Hematopoietic multipotent progenitor cell treated with erythropoietin and hydrocortisone succinate and interleukin-3 and kit ligand, for 4 days (in vitro differentiated cells): ENCODE data around the gene ADSL.
"Not testable (repeated sequence)": the region's sequence is repeated elsewhere in the genome, so short reads cannot be mapped to it uniquely, and the experiment has no call there.

ENCODE experiments used
- DNase-seq: peaks from one replicate; pipeline ENCODE4 v3.0.0-alpha.2; 2015

ADSL gene

DNA sequence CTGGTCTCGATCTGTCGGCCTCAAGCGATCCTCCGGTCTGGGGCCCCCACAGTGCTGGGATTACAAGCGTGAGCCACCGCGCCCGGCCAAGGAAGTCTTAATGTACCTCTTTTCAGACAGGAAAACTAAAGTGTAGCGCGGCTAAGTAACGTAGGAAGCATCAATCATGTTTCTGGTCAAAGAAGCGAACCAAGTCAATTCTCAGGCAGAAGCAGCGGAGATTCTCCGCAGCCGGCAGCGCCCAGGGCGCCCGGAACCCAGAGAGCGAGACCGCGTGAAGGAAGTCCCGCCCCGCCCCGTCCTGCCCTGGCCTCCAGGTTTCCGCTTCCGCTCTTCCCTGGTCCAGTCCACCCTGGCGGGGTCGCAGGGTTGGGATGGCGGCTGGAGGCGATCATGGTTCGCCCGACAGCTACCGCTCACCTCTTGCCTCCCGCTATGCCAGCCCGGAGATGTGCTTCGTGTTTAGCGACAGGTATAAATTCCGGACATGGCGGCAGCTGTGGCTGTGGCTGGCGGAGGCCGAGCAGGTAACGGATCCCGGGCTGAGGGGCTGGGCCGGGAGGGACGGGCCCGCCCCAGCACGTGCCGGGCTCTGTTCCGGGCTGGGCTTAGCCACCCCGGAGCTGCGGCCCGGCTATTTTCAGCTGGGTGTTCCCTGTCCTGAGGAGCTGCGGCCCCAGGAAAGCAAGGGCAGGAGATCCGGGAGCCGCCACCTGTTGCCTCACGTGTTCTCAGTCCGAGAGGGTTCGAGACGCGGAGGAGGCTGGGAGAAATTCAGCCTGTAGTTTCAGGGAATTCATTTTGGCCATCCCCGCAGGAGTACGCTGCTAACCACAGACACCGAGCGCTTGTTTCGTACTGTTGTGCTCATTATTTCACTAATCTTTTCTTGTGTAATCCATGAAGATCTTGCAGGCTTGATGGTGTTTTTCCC lies at the start of gene ADSL:
Gene ADSL (plus strand): TSS at position 316 of the 934 bp plus-strand sequence. CDS start 59 bp downstream, at position 375.
- DNase-seq = peak; percentile 96

DNA sequence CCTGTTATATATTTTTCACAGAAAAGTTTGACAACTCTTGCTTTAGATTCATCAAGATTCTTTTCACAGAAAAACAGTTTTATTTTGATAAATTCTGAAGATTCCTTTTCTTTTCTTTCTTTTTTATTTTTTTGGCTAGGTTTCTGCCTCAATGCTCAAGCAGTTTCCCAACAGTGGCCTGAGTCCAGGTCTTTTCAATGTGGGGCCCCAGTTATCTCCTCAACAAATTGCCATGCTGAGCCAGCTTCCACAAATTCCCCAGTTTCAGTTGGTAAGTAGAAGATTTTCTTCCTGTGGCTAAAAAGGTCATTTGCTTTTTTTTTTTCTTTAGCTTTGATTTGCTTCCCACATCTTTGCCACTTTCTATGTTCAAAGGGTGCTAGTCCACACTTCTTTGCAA lies 46.0 kb upstream of the ADSL start:
- no peak for DNase-seq

DNA sequence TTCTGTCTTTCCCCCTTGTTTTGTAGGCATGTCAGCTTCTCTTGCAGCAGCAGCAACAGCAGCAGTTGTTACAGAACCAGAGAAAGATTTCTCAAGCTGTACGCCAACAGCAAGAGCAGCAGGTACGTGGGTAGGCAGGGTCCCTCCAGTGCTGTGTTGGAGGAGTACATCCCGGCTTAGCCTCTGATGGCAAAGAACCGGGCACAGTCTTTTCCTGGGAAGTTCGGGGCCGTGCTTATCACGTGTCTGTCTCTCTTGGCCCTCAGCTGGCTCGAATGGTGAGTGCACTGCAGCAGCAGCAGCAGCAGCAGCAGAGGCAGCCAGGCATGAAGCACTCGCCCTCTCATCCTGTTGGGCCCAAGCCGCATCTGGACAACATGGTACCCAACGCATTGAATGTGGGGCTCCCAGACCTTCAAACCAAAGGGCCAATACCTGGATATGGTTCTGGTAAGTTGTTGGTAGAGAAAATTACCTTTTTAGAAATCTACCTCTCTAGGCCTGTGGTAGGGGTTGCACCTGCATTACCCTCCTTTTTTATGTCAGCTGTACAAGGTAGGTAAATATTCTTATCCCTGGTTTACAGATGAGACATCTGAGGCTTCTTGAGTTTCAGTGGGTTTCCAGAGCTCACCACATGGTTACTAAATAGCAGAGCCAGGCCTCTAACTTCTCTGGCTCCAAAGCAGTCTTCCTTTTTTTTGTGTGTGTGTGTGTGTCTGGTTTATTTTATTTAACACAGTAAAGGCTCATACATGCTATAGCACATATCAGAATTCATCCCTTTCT lies 45.2 kb upstream of the ADSL start:
- no peak for DNase-seq

DNA sequence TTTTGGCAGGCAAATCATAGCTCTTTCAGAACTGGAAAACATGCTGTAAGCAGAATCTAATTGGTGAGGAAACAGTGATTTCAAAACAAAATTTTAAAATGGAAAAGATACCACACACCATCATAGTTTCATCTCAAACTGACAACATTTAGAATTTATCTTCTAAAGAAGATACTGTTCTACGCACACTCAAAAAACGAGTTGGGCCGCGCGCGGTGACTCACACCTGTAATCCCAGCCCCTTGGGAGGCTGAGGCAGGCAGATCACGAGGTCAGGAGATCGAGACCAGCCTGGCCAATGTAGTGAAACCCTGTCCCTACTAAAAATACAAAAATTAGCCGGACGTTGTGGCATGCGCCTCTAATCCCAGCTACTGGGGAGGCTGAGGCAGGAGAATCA lies 44.2 kb upstream of the ADSL start:
- DNase-seq = no peak

DNA sequence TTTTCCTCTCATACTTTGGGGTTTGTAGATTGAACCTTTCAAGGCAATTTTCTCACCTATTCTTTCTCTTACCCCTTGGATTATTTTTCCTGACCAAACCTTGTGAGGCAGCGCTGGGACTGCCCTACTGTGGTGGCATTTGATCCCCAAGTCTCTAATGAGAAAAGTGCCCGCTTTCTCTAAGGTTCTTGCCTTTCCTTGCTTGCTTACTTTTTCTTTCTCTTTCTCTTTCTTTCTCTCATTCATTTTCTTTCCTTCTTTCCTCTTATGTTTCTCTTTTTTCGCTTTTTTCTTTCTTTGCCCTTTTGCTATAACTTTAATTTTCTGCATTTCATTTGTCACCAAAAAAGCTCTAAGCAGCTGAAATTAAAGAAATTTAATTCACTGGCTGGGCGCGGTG lies 40.7 kb upstream of the ADSL start:
- DNase-seq = no peak

DNA sequence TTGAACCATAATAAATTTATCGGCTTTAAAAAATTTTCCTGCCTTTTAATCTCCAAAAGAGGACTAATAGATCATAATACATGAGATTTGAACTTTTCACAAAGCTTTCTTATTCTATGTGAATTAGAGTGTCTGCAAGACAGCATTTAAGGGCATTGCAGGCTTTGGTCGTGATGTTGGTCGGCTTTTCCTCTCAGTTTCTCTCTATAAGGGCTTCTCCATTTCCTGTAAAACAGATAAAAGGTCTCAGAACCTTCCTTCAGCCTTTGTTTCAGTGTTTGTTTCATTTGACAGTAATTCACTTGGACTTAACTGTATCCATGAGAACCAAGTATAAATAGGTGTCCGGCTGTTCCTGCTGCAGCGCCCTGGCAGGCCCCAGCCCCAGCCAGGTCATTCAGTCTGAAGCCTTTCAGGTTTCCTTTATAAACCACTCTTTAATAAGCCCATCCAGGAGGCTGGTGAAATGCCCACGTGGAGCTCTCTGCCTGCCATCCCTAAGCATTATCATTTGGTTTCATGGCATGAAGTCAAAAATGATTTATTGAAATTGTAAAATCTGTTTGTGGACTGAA lies 37.2 kb upstream of the ADSL start:
- DNase-seq = no peak

DNA sequence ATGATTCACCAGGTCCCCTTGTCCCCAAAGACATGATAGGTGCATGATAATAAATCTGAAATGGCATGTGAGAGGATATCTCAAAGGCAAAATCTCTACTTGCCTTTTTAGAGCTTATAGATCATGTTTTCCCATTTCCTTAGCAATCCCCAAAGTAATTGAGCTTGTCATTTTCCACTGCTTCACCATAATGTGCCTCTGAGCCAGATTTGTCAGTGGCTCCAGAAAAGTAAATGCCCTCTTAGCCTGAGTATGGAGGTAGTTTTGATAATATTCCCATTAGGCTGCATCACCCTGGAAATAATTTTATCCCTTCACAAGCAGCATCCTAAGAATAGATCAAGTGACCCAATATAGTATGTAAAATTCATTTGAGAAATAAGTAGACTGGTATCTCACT lies 36.7 kb upstream of the ADSL start:
- DNase-seq = no peak

DNA sequence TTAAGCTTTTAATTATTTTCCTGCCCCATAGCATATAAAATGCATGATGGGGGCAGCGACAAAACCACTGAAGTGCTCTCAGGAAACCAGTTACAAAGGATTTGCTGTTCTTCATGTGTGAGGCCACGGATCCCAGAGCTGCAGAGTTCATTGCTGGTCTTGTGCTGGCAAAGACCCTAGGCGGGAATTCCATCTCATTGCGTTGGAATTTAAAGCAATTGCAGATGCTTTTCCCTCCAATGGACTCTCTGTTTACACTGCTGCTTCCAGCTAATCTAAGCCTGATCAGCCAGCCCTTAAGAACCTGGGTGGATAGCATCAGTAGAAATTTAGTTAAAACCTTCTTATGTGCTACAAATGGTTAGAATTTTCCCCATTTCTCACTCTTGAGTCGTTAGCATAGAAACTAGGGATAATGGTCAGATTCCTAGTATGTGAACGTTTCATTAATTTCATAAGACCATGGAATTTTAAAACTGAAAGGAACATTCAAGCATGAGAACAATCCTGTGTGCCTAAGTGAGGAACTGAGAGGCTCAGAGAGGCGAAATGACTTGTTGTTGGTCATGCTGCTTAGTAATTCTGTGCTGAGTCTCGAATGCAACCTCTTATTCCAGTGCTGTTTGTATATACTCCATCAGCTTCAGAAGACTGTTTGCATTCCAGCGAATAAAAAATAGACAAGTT lies 36.1 kb upstream of the ADSL start:
- DNase-seq = no peak

DNA sequence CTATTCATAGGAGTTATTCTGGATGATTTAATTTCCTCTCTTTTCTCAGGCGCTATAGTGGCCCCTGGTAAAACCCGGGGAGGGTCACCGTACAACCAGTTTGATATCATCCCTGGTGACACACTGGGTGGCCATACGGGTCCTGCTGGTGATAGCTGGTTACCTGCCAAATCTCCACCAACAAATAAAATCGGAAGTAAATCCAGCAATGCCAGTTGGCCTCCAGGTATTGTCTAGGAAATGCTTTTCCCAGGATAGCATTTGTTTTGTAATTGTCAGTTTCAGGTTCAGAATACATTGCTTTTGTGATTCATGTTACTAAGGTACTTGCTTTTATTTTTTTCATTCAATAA lies 35.6 kb upstream of the ADSL start:
- no peak for DNase-seq

DNA sequence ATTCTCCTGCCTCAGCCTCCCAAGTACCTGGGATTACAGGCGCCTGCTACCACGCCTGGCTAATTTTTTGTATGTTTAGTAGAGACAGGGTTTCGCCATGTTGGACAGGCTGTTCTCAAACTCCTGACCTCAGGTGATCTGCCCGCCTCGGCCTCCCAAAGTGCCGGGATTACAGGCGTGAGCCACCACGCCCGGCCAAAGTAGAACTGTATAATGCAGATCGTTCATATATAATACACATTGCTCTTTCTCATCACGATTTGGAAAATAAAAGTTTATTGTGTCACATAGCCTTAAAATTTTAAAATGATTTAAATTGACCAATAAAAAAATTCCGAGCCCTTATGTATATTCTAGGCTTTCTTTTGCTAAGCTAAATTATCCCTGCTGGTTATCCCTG lies 34.7 kb upstream of the ADSL start:
- not testable (repeated sequence) for DNase-seq

DNA sequence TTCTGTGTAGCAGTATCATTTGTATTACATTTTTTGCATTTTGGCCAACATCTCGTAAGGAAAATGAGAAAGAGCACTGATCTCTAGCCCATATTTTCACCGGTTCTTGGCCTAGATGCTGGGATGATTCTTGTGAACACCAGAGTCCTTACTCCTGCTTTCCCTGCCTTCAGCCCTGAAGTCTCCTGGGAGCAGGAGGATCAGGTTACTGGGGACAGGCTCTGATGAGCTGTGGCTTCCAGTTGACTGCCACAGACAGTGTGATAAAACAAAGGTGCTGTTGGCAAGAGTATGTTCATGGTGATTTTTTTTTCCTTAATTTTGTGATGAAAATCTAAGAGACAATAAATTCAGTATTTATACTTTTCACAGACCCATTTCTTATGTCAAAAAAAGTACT lies 34.2 kb upstream of the ADSL start:
- no peak for DNase-seq

DNA sequence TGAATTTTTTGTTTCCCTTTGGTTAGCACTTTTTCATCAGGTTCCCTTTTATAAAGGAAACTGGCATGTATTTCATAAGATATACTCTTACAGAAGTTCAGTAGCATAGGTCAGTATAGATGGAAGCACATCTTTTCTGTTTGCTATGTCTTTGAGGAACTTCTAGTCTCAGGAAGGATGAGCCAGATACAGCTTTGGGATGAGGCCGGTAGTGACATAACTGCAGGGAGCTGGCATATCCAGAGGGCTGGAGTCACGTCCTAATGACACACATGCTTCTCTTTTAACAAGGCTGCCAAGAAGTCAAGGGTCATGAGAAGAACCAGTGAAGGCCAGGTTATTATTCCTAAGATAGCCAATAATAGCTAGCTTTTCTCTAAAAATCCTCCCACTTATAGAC lies 33.3 kb upstream of the ADSL start:
- no peak for DNase-seq

DNA sequence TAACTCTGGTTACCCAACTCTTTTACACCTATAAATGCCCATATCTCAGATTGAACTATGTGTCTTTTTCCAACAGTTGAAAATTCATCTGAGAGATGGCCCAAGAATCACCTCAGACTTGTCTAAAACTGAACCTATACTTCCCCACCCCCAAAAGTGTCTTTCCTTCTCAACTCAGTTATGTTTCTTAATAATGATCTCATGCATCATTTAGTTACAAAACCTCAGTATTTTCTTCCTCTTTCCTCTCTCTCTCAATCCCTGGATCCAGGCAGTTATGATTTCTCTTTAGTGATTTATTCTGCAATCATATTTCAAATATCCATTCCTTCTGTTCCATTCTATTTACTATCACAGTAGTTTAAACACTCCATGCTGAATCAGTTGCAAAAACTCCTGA lies 32.3 kb upstream of the ADSL start:
- no peak for DNase-seq

DNA sequence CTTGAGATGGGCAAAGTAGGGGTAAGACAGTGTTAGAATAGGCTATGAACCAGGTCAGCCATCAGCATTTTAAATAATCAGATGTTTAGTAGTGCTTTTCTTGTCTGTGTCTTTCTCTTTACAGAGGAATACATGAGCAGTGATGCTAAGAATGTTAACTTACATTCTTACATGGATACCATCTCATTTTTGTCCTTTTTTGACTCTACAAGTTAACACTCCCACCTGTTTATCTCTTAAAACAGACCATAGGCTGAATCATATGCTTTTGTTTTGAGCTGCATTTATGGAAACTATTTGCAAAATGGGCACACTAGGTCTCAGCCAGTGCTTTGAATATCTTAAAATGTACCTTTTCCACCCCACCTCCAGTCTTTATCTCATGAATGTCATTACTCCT lies 25.6 kb upstream of the ADSL start:
- no peak for DNase-seq

DNA sequence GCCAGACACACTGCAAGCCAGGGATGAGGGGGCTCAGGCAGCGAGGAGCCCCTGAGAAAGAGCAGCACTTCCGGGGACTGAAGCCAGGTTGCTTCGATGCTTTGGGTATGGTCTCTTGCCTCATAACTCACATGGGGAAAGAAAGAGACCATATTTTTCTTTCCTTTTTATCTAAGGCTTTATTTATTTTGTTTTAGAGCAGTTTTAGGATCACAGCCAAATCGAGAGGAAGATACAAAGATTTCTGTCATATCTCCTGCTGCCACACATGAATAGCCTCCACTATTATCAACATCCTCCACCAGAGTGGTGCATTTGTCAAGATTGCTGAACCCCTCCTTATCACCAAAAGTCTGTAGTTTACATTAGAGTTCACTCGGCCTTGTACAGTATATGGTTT lies 24.3 kb upstream of the ADSL start:
- DNase-seq = peak; percentile 87

DNA sequence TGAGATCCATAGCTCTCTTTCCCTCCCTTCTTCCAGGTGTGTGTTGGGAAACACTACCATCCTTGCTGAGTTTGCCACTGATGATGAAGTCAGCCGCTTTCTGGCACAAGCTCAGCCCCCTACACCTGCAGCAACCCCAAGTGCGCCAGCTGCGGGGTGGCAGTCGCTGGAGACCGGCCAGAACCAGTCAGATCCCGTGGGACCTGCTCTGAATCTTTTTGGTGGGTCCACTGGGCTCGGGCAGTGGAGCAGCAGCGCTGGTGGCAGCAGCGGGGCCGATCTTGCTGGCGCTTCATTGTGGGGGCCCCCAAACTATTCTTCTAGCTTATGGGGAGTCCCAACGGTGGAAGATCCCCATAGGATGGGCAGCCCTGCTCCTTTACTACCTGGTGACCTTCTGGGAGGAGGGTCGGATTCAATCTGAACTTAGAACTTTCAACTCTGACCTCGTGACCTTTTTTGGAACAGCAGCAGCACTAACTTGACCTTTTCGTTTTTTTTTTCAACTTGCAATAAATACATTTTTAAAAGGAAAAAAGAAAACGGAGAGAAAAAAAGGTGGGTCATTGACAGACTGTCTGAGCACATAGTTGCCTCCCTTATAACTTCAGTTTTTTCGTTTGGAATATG lies 23.4 kb upstream of the ADSL start:
- no peak for DNase-seq

DNA sequence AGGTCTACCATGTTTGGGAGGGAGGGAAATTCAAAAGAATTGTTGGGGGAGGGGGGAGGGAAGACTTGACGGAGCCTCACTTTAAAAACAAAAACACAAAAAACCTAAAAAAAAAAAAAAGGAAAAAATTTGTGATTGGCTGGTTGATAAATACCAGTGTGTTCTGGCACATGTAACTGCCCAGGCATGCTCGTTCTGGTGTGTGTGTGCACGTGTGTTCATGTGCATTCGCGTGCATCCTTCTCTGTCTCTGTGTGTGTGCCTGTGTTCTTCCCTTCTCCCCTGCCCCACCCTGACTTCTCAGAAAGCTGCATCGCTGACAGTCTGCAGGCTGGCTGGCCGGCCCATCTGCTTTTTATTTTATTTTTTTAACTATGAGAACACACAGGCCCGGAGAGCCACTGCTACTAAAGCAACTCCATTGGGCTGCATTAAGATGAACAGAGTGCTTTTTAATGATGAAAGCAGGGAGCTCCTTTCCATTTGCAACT lies 22.6 kb upstream of the ADSL start:
- DNase-seq = no peak

DNA sequence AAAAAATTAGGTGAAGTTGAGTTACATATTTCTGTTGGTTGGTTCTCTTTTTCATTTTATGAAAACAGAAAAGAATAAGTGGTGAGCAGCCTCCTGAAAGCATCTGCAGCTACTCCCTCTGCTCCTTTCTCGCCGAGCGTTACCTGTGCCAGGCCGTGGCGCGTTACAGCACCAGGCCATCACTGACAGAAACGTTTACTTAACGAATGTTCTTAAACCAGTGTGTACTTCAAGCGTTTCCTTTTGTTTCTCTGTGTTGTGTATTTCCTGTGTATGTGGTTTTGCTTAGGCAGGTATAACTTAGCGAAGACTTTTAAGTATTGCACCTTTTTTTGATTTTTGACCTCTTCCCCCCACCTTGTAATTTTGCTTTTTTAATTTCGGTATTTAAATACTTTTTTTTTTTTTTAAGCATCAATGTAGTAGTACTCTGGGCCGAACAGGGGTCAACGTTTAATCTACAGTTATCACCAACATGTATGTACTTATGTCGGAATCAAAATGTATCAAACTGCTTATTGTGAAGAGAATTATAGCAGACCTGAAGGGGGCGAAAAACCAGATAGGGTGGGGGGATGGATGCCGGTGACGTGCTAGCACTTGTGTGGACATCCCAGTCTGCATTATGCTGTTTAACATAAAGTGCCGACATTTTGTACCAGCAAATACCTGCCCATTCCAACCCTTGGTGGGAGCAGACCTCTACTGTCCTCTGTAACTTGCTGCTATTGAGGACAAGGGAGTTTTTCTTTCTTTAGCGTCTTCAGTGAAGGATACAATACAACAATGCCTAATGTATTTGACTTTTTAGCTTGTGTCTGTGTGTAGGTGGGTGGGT lies 21.6 kb upstream of the ADSL start:
- DNase-seq = no peak

DNA sequence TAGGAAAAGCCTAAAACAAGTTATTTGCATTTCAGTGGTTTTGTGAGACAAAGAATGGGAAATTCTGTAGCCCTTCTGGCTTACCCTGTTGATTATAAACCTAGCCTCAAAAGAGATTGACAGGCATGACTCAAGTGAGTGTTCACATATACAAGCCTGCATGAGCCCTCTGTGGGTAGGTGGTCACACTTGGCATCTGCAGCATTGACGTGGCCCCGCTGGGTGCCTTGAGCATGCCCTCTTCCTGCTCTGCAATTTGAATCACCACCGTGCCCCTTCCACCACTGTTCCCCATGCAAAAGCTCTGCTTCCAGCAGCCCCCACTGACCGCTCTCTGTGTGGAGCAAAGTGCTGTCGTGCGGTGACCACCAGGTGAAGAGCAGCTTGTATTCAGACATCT lies 21.0 kb upstream of the ADSL start:
- DNase-seq = no peak

DNA sequence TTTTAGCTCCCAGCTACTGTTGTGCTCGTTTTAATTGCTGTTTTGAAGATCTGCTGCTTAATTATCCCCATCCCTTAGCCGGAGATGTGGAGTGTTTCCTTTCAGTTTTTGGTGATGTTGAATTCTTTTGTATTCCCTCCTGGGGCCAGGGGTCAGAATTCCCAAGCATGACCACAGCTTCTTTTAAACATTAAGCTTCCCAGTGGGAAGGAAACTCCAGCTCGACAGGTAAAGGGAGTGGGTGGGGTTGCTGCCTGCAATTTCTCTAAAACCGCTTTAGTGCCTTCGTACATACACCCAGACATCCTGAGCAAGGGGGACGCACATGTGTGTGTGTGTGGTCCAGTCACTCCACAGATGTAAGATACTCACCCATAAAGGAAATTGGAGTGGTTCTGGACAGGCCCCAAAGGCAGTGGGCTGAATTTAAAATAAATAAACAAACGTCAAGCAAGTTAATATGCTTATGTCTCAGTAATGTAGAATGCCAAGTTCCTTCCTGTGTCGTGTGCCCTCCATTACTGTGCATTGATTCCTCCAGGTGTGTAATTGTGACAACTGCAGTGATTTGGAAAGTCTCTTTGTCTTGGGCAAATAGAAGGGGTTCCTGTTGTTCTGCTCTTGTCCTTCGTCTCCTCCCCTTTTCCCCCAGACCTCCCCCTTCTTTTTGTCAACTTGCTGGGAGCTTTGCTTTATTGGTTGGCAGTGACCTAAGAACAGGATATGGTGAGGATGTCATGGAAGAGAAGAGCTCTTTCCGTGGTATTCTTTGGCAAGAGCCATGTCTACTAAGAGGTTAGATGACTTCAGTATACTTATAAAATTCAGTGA lies 19.2 kb upstream of the ADSL start:
- DNase-seq = no peak
